WTC11 (cell line): Measurements from ENCODE around the gene MORF4L2. TPM values are rescaled to one million over a fixed set of nuclear protein-coding genes. Genes with fewer than 3 reads are reported as not detected.
"Not testable (repeated sequence)": the region's sequence is repeated elsewhere in the genome, so short reads cannot be mapped to it uniquely, and the experiment has no call there.

Experiments used
- ATAC-seq: fragments of 200-7000 bp; cut with Tn5 transposase; 2 replicates; pipeline ENCODE4 v1.10.0; 2021; ENCODE audit warnings: mild to moderate bottlenecking, moderate library complexity
- CTCF ChIA-PET: fragments of 300-600 bp; sonication (Branson Sonifier 250); formaldehyde crosslinking; loops from one replicate; lab custom pipeline; 2021; ENCODE audit warnings: antibody characterized with exemption; lab: Charles Lee
- POLR2A ChIA-PET: fragments of 350-600 bp; sonication (Branson Sonifier 250); formaldehyde crosslinking; loops from one replicate; lab custom pipeline; 2021; ENCODE audit warnings: antibody characterized with exemption; lab: Charles Lee
- DNase-seq: peaks from one replicate; pipeline ENCODE4 v3.0.0; 2021; ENCODE audit warnings: low spot score
- H3K27ac Mint-ChIP-seq: 2 replicates; pipeline ENCODE4 v1.8.0; 2021; ENCODE audit warnings: mixed read lengths
- H3K27me3 Mint-ChIP-seq: 2 replicates; pipeline ENCODE4 v1.8.0; 2021; ENCODE audit warnings: low read depth, mild to moderate bottlenecking, moderate library complexity, mixed read lengths
- H3K36me3 Mint-ChIP-seq: 2 replicates; pipeline ENCODE4 v1.8.0; 2021; ENCODE audit warnings: mixed read lengths
- H3K4me1 Mint-ChIP-seq: 2 replicates; pipeline ENCODE4 v1.8.0; 2022; ENCODE audit warnings: mixed read lengths
- H3K4me3 Mint-ChIP-seq: 2 replicates; pipeline ENCODE4 v1.8.0; 2021; ENCODE audit warnings: mild to moderate bottlenecking, moderate library complexity, mixed read lengths
- H3K9me3 Mint-ChIP-seq: 2 replicates; pipeline ENCODE4 v1.8.0; 2021; ENCODE audit warnings: mixed read lengths
- EMX1 ChIP-seq: fragments of 250-450 bp; sonication (Bioruptor Pico); IDR thresholded peaks from 2 replicates; pipeline ENCODE4 v1.8.0; 2021; ENCODE audit warnings: mild to moderate bottlenecking
- FOXK1 ChIP-seq: sonication (generic); formaldehyde crosslinking; IDR thresholded peaks from 2 replicates; pipeline ENCODE4 v1.8.0; 2022; ENCODE audit warnings: mild to moderate bottlenecking, moderate library complexity, missing genetic modification reagents
- KAT7 ChIP-seq: sonication (generic); formaldehyde crosslinking; IDR thresholded peaks from 2 replicates; pipeline ENCODE4 v1.8.1; 2023; ENCODE audit warnings: missing genetic modification reagents, mild to moderate bottlenecking, borderline replicate concordance
- MYBL2 ChIP-seq: sonication (generic); formaldehyde crosslinking; IDR thresholded peaks from 2 replicates; pipeline ENCODE4 v1.8.1; 2023; ENCODE audit warnings: mild to moderate bottlenecking, moderate library complexity, missing genetic modification reagents
- NR2C2 ChIP-seq: sonication (generic); formaldehyde crosslinking; IDR thresholded peaks from 2 replicates; pipeline ENCODE4 v1.8.0; 2022; ENCODE audit warnings: mild to moderate bottlenecking, missing genetic modification reagents
- OVOL2 ChIP-seq: fragments of 250-450 bp; sonication (Bioruptor Pico); IDR thresholded peaks from 2 replicates; pipeline ENCODE4 v1.9.0; 2021; ENCODE audit warnings: mild to moderate bottlenecking, borderline replicate concordance
- RELA ChIP-seq: sonication (generic); formaldehyde crosslinking; IDR thresholded peaks from 2 replicates; pipeline ENCODE4 v1.8.1; 2022; ENCODE audit warnings: missing genetic modification reagents, mild to moderate bottlenecking, borderline replicate concordance
- SP1 ChIP-seq: sonication (generic); formaldehyde crosslinking; conservative IDR thresholded peaks from 2 replicates; pipeline ENCODE4 v1.8.1; 2022; ENCODE audit warnings: missing genetic modification reagents
- TEAD4 ChIP-seq: sonication (generic); formaldehyde crosslinking; IDR thresholded peaks from 2 replicates; pipeline ENCODE4 v1.8.0; 2022; ENCODE audit warnings: mild to moderate bottlenecking, missing genetic modification reagents
- ZBTB21 ChIP-seq: sonication (generic); formaldehyde crosslinking; IDR thresholded peaks from 2 replicates; pipeline ENCODE4 v1.8.1; 2023; ENCODE audit warnings: mild to moderate bottlenecking, missing genetic modification reagents, borderline replicate concordance
- ZNF121 ChIP-seq: sonication (generic); formaldehyde crosslinking; IDR thresholded peaks from 2 replicates; pipeline ENCODE4 v1.8.0; 2023; ENCODE audit warnings: missing genetic modification reagents
- ZNF423 ChIP-seq: fragments of 250-450 bp; sonication (Bioruptor Pico); IDR thresholded peaks from 2 replicates; pipeline ENCODE4 v2.1.2; 2022; ENCODE audit warnings: mild to moderate bottlenecking, moderate library complexity
- total RNA-seq: library from RNA; stranded (reverse); gene quantifications from 3 replicates; pipeline ENCODE4 v1.2.3, GENCODE V29; 2021
- TF ChIP-seq, protein P1 (sequence below): fragments of 250-450 bp; sonication (Bioruptor Pico); IDR thresholded peaks from 2 replicates; pipeline ENCODE4 v1.9.0; 2021; ENCODE audit warnings: moderate library complexity, mild to moderate bottlenecking, inconsistent platforms, borderline replicate concordance
- TF ChIP-seq, protein P2 (sequence below): sonication (generic); formaldehyde crosslinking; IDR thresholded peaks from 2 replicates; pipeline ENCODE4 v1.8.0; 2022; ENCODE audit warnings: mild to moderate bottlenecking, missing genetic modification reagents
- TF ChIP-seq, protein P3 (sequence below): sonication (generic); formaldehyde crosslinking; IDR thresholded peaks from 2 replicates; pipeline ENCODE4 v1.8.1; 2022; ENCODE audit warnings: missing genetic modification reagents, borderline replicate concordance
- TF ChIP-seq, protein P4 (sequence below): sonication (generic); formaldehyde crosslinking; IDR thresholded peaks from 2 replicates; pipeline ENCODE4 v1.8.0; 2022; ENCODE audit warnings: mild to moderate bottlenecking, missing genetic modification reagents
- TF ChIP-seq, protein P5 (sequence below): sonication (generic); formaldehyde crosslinking; IDR thresholded peaks from 2 replicates; pipeline ENCODE4 v1.8.1; 2023; ENCODE audit warnings: mild to moderate bottlenecking, missing genetic modification reagents
- TF ChIP-seq, protein P6 (sequence below): sonication (generic); formaldehyde crosslinking; IDR thresholded peaks from 2 replicates; pipeline ENCODE4 v1.8.1; 2023; ENCODE audit warnings: mild to moderate bottlenecking, missing genetic modification reagents, moderate library complexity
- TF ChIP-seq, protein P7 (sequence below): fragments of 250-450 bp; sonication (Bioruptor Pico); IDR thresholded peaks from 2 replicates; pipeline ENCODE4 v2.1.2; 2022; ENCODE audit warnings: mild to moderate bottlenecking, moderate library complexity
- TF ChIP-seq, protein P8 (sequence below): sonication (generic); formaldehyde crosslinking; IDR thresholded peaks from 2 replicates; pipeline ENCODE4 v1.8.1; 2022; ENCODE audit warnings: low read depth, mild to moderate bottlenecking, moderate library complexity, missing genetic modification reagents, borderline replicate concordance

MORF4L2 gene
- total RNA-seq, 1 experiment from 2014 or later = 355 TPM

DNA sequence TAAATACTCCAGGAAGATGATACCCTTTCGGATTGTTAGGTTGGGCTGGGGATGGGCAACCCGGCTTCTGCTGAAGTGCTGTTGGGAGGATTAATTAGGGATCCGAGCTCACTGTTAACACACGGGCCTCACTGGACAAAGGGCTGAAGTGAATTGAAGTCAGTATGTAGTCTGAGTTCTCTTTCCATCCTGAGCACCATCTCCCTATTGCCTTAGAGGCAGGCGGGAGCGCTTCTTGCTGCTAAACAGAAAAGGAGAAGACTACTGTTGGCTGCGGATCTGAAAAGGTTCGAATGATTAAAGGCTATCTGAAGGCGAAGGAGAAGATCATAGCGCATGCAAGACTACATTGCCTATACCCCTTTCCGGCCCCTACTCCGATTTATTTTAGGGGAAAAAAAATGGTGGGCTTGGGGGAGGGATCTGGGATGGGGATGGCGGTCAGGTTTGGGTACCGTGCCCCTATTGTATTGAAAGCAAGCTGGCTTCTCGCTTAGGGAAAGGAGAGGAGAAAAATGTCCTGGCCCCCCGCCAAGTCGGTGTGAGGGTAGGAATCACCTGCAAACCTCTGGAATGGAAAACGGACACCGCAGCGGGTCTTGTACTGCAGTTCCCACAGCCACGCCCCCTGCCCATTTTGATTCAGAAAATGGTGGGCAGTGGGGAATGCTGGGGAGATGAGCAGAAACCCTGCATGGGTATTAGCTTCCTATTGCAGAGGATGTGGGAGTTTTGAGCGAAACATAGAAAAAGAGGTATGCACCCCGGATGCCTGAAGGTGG lies 22.3 kb downstream of the MORF4L2 start (continued):
- TF ChIP-seq, protein P1, sequence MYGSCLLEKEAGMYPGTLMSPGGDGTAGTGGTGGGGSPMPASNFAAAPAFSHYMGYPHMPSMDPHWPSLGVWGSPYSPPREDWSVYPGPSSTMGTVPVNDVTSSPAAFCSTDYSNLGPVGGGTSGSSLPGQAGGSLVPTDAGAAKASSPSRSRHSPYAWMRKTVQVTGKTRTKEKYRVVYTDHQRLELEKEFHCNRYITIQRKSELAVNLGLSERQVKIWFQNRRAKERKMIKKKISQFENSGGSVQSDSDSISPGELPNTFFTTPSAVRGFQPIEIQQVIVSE = no peak
- TF ChIP-seq, protein P2, sequence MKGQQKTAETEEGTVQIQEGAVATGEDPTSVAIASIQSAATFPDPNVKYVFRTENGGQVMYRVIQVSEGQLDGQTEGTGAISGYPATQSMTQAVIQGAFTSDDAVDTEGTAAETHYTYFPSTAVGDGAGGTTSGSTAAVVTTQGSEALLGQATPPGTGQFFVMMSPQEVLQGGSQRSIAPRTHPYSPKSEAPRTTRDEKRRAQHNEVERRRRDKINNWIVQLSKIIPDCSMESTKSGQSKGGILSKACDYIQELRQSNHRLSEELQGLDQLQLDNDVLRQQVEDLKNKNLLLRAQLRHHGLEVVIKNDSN = no peak
- TF ChIP-seq FOXK1 (CRISPR knock-in tag) = no peak
- TF ChIP-seq ZNF121 (CRISPR knock-in tag) = no peak
- no peak for TF ChIP-seq EMX1 (CRISPR knock-in tag)

DNA sequence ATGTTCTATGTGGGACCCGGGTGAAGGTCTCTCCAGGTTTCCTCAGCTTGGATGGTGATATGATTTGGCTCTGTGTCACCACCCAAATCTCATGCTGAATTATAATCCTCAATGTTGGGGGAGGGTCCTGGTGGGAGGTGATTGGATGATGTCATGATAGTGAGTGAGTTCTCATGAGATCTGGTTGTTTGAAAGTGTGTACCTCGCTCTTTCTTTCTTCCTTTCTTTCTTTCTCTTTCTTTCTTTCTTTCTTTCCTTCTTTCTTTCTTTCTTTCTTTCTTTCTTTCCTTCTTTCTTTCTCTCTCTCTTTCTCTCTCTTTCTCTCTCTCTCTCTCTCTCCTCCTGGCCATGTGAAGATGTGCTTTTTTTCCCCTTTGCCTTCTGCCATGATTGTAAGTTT lies 27.0 kb downstream of the MORF4L2 start:
- H3K4me3 Mint-ChIP-seq, H3K9me3 Mint-ChIP-seq, DNase-seq, CTCF ChIA-PET, H3K36me3 Mint-ChIP-seq, H3K27ac Mint-ChIP-seq, H3K27me3 Mint-ChIP-seq, ATAC-seq, POLR2A ChIA-PET: not testable (repeated sequence)
- peaks cover 16% of the 10 kb centered on the region for H3K4me1 Mint-ChIP-seq

DNA sequence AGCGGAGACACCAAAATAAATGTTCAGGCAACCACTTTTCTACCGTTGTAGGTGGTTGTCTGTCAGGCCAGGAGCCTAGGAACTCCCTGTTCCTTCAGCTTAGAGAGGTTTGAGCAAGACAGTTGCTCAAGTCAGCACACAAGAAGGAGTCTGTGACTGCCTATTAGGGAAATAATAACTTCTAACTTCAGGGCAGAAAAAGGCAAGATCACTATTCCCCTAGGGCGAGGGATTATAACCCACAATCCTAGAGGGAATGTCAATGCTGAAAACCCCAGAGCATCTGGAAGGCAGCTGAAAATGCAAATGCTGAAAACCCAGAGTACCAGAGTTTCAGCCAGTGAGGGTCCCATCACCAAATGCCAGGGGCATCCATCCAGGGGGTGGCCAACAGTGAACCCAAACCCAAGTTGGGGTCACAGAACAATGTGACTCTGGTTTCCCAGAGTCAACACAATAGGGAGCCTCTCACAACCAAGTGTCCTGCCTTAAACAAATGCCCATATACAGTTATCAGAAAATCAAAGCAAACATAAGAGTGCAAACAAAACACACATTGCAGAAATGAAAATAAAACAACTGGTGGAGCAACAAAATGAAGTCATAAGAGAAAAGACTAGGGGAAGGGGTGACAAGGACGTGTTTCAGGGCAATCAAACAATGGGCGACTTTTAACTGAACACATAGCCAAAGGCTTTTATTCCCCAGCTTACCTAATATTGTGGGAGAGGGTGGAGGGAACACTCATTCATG lies 27.6 kb downstream of the MORF4L2 start:
- POLR2A ChIA-PET = no interaction called here
- Mint-ChIP-seq H3K36me3 (no peaks in the 10 kb centered on the region), H3K27me3 (peaks cover 7% of the 10 kb centered on the region), H3K4me1 (peaks cover 12% of the 10 kb centered on the region), H3K9me3 (no peaks in the 10 kb centered on the region), H3K27ac (no peak overlapping the region), H3K4me3 (no peak overlapping the region)
- TF ChIP-seq, protein P3, sequence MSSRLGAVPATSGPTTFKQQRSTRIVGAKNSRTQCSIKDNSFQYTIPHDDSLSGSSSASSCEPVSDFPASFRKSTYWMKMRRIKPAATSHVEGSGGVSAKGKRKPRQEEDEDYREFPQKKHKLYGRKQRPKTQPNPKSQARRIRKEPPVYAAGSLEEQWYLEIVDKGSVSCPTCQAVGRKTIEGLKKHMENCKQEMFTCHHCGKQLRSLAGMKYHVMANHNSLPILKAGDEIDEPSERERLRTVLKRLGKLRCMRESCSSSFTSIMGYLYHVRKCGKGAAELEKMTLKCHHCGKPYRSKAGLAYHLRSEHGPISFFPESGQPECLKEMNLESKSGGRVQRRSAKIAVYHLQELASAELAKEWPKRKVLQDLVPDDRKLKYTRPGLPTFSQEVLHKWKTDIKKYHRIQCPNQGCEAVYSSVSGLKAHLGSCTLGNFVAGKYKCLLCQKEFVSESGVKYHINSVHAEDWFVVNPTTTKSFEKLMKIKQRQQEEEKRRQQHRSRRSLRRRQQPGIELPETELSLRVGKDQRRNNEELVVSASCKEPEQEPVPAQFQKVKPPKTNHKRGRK (CRISPR knock-in tag) = no peak
- TF ChIP-seq, protein P4, sequence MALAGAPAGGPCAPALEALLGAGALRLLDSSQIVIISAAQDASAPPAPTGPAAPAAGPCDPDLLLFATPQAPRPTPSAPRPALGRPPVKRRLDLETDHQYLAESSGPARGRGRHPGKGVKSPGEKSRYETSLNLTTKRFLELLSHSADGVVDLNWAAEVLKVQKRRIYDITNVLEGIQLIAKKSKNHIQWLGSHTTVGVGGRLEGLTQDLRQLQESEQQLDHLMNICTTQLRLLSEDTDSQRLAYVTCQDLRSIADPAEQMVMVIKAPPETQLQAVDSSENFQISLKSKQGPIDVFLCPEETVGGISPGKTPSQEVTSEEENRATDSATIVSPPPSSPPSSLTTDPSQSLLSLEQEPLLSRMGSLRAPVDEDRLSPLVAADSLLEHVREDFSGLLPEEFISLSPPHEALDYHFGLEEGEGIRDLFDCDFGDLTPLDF (CRISPR knock-in tag) = no peak
- TF ChIP-seq MYBL2 (CRISPR knock-in tag) = no peak
- TF ChIP-seq RELA (CRISPR knock-in tag) = no peak
- TF ChIP-seq, protein P5, sequence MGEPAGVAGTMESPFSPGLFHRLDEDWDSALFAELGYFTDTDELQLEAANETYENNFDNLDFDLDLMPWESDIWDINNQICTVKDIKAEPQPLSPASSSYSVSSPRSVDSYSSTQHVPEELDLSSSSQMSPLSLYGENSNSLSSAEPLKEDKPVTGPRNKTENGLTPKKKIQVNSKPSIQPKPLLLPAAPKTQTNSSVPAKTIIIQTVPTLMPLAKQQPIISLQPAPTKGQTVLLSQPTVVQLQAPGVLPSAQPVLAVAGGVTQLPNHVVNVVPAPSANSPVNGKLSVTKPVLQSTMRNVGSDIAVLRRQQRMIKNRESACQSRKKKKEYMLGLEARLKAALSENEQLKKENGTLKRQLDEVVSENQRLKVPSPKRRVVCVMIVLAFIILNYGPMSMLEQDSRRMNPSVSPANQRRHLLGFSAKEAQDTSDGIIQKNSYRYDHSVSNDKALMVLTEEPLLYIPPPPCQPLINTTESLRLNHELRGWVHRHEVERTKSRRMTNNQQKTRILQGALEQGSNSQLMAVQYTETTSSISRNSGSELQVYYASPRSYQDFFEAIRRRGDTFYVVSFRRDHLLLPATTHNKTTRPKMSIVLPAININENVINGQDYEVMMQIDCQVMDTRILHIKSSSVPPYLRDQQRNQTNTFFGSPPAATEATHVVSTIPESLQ (CRISPR knock-in tag) = no peak
- no peak for TF ChIP-seq KAT7 (CRISPR knock-in tag)
- TF ChIP-seq ZNF423 (CRISPR knock-in tag) = no peak
- no peak for TF ChIP-seq SP1 (CRISPR knock-in tag)
- no peak for TF ChIP-seq TEAD4 (CRISPR knock-in tag)
- TF ChIP-seq OVOL2 = no peak
- TF ChIP-seq, protein P6, sequence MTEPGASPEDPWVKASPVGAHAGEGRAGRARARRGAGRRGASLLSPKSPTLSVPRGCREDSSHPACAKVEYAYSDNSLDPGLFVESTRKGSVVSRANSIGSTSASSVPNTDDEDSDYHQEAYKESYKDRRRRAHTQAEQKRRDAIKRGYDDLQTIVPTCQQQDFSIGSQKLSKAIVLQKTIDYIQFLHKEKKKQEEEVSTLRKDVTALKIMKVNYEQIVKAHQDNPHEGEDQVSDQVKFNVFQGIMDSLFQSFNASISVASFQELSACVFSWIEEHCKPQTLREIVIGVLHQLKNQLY (CRISPR knock-in tag) = no peak
- TF ChIP-seq ZBTB21 (CRISPR knock-in tag) = no peak
- TF ChIP-seq, protein P7, sequence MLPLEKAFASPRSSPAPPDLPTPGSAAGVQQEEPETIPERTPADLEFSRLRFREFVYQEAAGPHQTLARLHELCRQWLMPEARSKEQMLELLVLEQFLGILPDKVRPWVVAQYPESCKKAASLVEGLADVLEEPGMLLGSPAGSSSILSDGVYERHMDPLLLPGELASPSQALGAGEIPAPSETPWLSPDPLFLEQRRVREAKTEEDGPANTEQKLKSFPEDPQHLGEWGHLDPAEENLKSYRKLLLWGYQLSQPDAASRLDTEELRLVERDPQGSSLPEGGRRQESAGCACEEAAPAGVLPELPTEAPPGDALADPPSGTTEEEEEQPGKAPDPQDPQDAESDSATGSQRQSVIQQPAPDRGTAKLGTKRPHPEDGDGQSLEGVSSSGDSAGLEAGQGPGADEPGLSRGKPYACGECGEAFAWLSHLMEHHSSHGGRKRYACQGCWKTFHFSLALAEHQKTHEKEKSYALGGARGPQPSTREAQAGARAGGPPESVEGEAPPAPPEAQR (CRISPR knock-in tag) = no peak
- no peak for TF ChIP-seq NR2C2 (CRISPR knock-in tag)
- TF ChIP-seq, protein P8, sequence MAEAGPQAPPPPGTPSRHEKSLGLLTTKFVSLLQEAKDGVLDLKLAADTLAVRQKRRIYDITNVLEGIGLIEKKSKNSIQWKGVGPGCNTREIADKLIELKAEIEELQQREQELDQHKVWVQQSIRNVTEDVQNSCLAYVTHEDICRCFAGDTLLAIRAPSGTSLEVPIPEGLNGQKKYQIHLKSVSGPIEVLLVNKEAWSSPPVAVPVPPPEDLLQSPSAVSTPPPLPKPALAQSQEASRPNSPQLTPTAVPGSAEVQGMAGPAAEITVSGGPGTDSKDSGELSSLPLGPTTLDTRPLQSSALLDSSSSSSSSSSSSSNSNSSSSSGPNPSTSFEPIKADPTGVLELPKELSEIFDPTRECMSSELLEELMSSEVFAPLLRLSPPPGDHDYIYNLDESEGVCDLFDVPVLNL (CRISPR knock-in tag) = no peak
- CTCF ChIA-PET = no interaction called here
- DNase-seq (no peak), ATAC-seq (no peak)

DNA sequence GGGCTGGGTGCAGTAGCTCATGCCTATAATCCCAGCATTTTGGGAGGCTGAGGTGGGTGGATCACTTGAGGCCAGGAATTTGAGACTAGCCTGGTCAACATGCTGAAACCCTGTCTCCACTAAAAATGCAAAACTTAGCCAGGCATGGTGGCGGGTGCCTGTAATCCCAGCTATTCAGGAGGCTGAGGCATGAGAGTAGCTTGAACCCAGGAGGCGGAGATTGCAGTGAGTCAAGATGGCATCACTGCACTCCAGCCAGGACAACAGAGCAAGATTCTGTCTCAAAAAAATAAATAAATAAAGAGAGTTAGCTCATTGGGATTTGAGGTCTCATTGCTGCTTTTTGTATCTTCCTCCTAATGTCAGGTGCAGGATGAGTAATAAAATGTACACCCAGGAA lies 29.4 kb downstream of the MORF4L2 start:
- CTCF ChIA-PET, H3K36me3 Mint-ChIP-seq, ATAC-seq, POLR2A ChIA-PET, H3K27ac Mint-ChIP-seq, H3K4me1 Mint-ChIP-seq, H3K4me3 Mint-ChIP-seq, H3K27me3 Mint-ChIP-seq, H3K9me3 Mint-ChIP-seq, DNase-seq: not testable (repeated sequence)
